HepG2 (cell line): Measurements from ENCODE around the gene NPB. TPM values are rescaled to one million over a fixed set of nuclear protein-coding genes. Genes with fewer than 3 reads are reported as not detected.
A peak's percentile ranks its signal among the peaks of the same experiment; 100 is the strongest.

Experiments
- BRCA1 ChIP-seq: sonication (generic); formaldehyde crosslinking; IDR thresholded peaks from 2 replicates; pipeline ENCODE4 v1.4.0; 2020; ENCODE audit warnings: missing genetic modification reagents
- HMGA1 ChIP-seq: sonication (generic); formaldehyde crosslinking; conservative IDR thresholded peaks from 2 replicates; pipeline ENCODE4 v1.4.0; 2020; ENCODE audit warnings: missing genetic modification reagents
- HNRNPUL1 ChIP-seq: fragments of 200-400 bp; formaldehyde crosslinking; IDR thresholded peaks from 2 replicates; pipeline ENCODE4 v1.6.1; 2017; ENCODE audit warnings: low read depth, mild to moderate bottlenecking, low read length, moderate library complexity
- KDM6A ChIP-seq: IDR thresholded peaks from 2 replicates; pipeline ENCODE4 v1.6.1; 2016; ENCODE audit warnings: low read depth
- KMT2B ChIP-seq: IDR thresholded peaks from 2 replicates; pipeline ENCODE4 v1.6.1; 2016; ENCODE audit warnings: missing genetic modification reagents, missing compliant biosample characterization
- MED13 ChIP-seq: sonication (generic); formaldehyde crosslinking; IDR thresholded peaks from 2 replicates; pipeline ENCODE4 v1.5.0; 2020; ENCODE audit warnings: missing genetic modification reagents
- PHB2 ChIP-seq: fragments of 450-650 bp; IDR thresholded peaks from 2 replicates; pipeline ENCODE4 v1.6.1; 2018; ENCODE audit not compliant: partially characterized antibody
- PRPF4 ChIP-seq: fragments of 200-400 bp; formaldehyde crosslinking; IDR thresholded peaks from 2 replicates; pipeline ENCODE4 v1.6.1; 2016; ENCODE audit warnings: low read length, low read depth; ENCODE audit not compliant: poor library complexity, severe bottlenecking
- REXO4 ChIP-seq: sonication (generic); formaldehyde crosslinking; IDR thresholded peaks from 2 replicates; pipeline ENCODE4 v1.8.0; 2022; ENCODE audit warnings: missing genetic modification reagents, mild to moderate bottlenecking, borderline replicate concordance
- RFX3 ChIP-seq: IDR thresholded peaks from 2 replicates; pipeline ENCODE4 v1.6.1; 2016; ENCODE audit warnings: missing biosample characterization, missing genetic modification reagents
- RFXAP ChIP-seq: sonication (generic); formaldehyde crosslinking; IDR thresholded peaks from 2 replicates; pipeline ENCODE4 v1.4.0; 2020; ENCODE audit warnings: missing genetic modification reagents, borderline replicate concordance
- RNF2 ChIP-seq: fragments of 450-650 bp; conservative IDR thresholded peaks from 2 replicates; pipeline ENCODE4 v1.6.1; 2016; ENCODE audit warnings: low read depth
- SRF ChIP-seq: IDR thresholded peaks from 2 replicates; pipeline ENCODE4 v1.6.1; 2011; ENCODE audit warnings: mild to moderate bottlenecking, low read depth, low read length, moderate library complexity
- SRSF1 ChIP-seq: fragments of 200-400 bp; formaldehyde crosslinking; optimal IDR thresholded peaks from 2 replicates; pipeline ENCODE3; 2017; ENCODE audit warnings: mild to moderate bottlenecking, low read depth, low read length, moderate library complexity
- SUZ12 ChIP-seq: fragments of 150-350 bp; IDR thresholded peaks from 2 replicates; pipeline ENCODE4 v1.6.1; 2014; ENCODE audit warnings: low read depth, low read length
- TBX2 ChIP-seq: sonication (generic); formaldehyde crosslinking; IDR thresholded peaks from 2 replicates; pipeline ENCODE4 v1.5.0; 2020; ENCODE audit warnings: missing genetic modification reagents, mild to moderate bottlenecking, borderline replicate concordance
- ZSCAN29 ChIP-seq: sonication (generic); formaldehyde crosslinking; conservative IDR thresholded peaks from 2 replicates; pipeline ENCODE4 v1.4.0; 2020; ENCODE audit warnings: mild to moderate bottlenecking, missing genetic modification reagents
- polyA plus RNA-seq, 8 experiments: library from polyadenylated mRNA; depleted of rRNA in 3 of 8; stranded (reverse) in 7 of 8; unstranded in 1 of 8; fragments of >200 nt; fragmentation: Illumina TruSeq in 4 of 8; extraction: Trizol in 4 of 8; gene quantifications; 2 replicates each; pipeline versions ENCODE4 v1.2.1 to v1.2.3, GENCODE V29; 2011 to 2016; ENCODE audit warnings: low read depth in 4 of 8, missing spikeins in 1 of 8, mixed read lengths in 1 of 8; ENCODE audit not compliant: insufficient read depth in 1 of 8
- total RNA-seq, 5 experiments: library from RNA; depleted of rRNA; stranded (reverse); fragments of >200 nt; fragmentation: Illumina TruSeq; extraction: Trizol; gene quantifications; 2 replicates each; pipeline ENCODE4 v1.2.3, GENCODE V29; 2016; ENCODE audit warnings: low read depth in 1 of 5
- TF ChIP-seq, protein P1 (sequence below): sonication (generic); formaldehyde crosslinking; IDR thresholded peaks from 2 replicates; pipeline ENCODE4 v1.4.0; 2020; ENCODE audit warnings: missing genetic modification reagents
- TF ChIP-seq, protein P2 (sequence below), 2 experiments: fragments of 450-650 bp in 1 of 2; sonication (generic) in 1 of 2; formaldehyde crosslinking; IDR thresholded peaks; 2 replicates each; pipeline versions ENCODE4 v1.5.0 to v1.8.0; 2020 to 2022; ENCODE audit warnings: mild to moderate bottlenecking in 1 of 2, missing genetic modification reagents in 1 of 2
- TF ChIP-seq, protein P3 (sequence below): sonication (generic); formaldehyde crosslinking; IDR thresholded peaks from 2 replicates; pipeline ENCODE4 v1.4.0; 2020; ENCODE audit warnings: missing genetic modification reagents
- TF ChIP-seq, protein P4 (sequence below): sonication (generic); formaldehyde crosslinking; IDR thresholded peaks from 2 replicates; pipeline ENCODE4 v1.5.1; 2020; ENCODE audit warnings: mild to moderate bottlenecking, missing genetic modification reagents, borderline replicate concordance

Gene NPB
- total and polyA plus RNA-seq, 2 of the 13 experiments (the other 11 are each of a cell fraction or from before 2014, with no cell fraction given) = 0.11 to 0.93 TPM

DNA sequence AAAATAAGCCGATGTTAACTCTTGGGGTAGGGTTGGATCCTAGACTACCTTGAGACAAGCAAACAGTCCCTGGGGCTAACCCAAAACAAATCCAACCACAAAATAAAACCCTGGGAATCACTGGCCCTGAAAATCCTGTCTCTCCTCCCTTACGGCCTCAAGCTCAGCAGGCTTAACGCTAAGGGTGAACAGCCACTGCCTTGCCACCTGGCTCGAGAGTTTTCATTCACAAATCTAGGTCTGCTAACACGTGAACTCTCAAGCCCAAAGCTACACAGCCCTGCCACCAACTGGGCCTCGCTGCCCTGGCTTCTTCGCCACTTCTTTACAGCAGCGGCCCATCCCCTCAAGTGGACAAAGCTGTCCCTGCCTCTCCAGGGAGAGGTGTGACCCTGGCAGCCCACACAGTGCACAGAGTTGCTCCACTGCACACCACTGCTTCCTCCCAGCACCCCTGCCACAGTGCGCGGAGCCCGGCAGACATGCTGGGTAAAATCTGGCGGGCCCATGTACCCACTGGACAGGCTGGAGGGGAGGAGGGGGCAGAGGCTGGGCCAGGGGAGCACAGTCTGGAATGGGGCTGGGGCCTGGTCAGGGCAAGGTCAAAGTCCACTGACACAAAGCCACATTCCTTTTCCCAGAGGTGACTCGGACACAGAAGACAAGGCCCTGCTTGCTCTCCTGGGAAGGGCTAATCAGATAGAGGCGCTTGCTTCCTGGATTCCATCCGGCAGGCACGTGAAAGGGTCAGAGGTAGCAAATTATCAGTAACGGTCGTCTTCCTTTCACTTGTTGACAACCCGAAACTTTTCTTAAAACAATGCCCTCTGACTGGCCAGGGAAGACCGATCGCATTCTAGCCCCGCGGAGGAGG is 8.2 kb downstream of the NPB start (continued):
- TF ChIP-seq HMGA1 (CRISPR knock-in tag) = no peak
- TF ChIP-seq ZSCAN29 (CRISPR knock-in tag) = 0 out of 2 replicates have a peak, but pooled peaks have one; percentile 26
- TF ChIP-seq KDM6A (CRISPR knock-in tag) = peak; percentile 89
- TF ChIP-seq KMT2B (CRISPR knock-in tag) = peak; percentile 53
- peak; percentile 80; the same call in 1 of the 2 replicates for TF ChIP-seq RFXAP (CRISPR knock-in tag)
- TF ChIP-seq PRPF4 = no peak
- no peak for TF ChIP-seq RFX3
- TF ChIP-seq, protein P1, sequence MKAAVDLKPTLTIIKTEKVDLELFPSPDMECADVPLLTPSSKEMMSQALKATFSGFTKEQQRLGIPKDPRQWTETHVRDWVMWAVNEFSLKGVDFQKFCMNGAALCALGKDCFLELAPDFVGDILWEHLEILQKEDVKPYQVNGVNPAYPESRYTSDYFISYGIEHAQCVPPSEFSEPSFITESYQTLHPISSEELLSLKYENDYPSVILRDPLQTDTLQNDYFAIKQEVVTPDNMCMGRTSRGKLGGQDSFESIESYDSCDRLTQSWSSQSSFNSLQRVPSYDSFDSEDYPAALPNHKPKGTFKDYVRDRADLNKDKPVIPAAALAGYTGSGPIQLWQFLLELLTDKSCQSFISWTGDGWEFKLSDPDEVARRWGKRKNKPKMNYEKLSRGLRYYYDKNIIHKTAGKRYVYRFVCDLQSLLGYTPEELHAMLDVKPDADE = no peak
- TF ChIP-seq, protein P2, sequence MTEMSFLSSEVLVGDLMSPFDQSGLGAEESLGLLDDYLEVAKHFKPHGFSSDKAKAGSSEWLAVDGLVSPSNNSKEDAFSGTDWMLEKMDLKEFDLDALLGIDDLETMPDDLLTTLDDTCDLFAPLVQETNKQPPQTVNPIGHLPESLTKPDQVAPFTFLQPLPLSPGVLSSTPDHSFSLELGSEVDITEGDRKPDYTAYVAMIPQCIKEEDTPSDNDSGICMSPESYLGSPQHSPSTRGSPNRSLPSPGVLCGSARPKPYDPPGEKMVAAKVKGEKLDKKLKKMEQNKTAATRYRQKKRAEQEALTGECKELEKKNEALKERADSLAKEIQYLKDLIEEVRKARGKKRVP (CRISPR knock-in tag; IDR thresholded peaks at IDR 0.05) = peak in 1 of 2 experiments; percentile 75; a peak in 2 of 4 replicates
- TF ChIP-seq MED13 = peak; percentile 93
- TF ChIP-seq PHB2 = no peak
- TF ChIP-seq RNF2 = 0 out of 2 replicates have a peak, but pooled peaks have one; percentile 13
- no peak for TF ChIP-seq SUZ12
- no peak for TF ChIP-seq SRF
- TF ChIP-seq TBX2 = peak; percentile 82
- TF ChIP-seq HNRNPUL1 = no peak
- TF ChIP-seq, protein P3, sequence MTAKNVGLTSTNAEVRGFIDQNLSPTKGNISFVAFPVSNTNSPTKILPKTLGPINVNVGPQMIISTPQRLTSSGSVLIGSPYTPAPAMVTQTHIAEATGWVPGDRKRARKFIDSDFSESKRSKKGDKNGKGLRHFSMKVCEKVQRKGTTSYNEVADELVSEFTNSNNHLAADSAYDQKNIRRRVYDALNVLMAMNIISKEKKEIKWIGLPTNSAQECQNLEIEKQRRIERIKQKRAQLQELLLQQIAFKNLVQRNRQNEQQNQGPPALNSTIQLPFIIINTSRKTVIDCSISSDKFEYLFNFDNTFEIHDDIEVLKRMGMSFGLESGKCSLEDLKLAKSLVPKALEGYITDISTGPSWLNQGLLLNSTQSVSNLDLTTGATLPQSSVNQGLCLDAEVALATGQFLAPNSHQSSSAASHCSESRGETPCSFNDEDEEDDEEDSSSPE (CRISPR knock-in tag) = peak; percentile 62
- TF ChIP-seq REXO4 = no peak
- TF ChIP-seq BRCA1 (CRISPR knock-in tag) = 0 out of 2 replicates have a peak, but pooled peaks have one; percentile 31
- TF ChIP-seq SRSF1 = peak; percentile 72
- TF ChIP-seq, protein P4, sequence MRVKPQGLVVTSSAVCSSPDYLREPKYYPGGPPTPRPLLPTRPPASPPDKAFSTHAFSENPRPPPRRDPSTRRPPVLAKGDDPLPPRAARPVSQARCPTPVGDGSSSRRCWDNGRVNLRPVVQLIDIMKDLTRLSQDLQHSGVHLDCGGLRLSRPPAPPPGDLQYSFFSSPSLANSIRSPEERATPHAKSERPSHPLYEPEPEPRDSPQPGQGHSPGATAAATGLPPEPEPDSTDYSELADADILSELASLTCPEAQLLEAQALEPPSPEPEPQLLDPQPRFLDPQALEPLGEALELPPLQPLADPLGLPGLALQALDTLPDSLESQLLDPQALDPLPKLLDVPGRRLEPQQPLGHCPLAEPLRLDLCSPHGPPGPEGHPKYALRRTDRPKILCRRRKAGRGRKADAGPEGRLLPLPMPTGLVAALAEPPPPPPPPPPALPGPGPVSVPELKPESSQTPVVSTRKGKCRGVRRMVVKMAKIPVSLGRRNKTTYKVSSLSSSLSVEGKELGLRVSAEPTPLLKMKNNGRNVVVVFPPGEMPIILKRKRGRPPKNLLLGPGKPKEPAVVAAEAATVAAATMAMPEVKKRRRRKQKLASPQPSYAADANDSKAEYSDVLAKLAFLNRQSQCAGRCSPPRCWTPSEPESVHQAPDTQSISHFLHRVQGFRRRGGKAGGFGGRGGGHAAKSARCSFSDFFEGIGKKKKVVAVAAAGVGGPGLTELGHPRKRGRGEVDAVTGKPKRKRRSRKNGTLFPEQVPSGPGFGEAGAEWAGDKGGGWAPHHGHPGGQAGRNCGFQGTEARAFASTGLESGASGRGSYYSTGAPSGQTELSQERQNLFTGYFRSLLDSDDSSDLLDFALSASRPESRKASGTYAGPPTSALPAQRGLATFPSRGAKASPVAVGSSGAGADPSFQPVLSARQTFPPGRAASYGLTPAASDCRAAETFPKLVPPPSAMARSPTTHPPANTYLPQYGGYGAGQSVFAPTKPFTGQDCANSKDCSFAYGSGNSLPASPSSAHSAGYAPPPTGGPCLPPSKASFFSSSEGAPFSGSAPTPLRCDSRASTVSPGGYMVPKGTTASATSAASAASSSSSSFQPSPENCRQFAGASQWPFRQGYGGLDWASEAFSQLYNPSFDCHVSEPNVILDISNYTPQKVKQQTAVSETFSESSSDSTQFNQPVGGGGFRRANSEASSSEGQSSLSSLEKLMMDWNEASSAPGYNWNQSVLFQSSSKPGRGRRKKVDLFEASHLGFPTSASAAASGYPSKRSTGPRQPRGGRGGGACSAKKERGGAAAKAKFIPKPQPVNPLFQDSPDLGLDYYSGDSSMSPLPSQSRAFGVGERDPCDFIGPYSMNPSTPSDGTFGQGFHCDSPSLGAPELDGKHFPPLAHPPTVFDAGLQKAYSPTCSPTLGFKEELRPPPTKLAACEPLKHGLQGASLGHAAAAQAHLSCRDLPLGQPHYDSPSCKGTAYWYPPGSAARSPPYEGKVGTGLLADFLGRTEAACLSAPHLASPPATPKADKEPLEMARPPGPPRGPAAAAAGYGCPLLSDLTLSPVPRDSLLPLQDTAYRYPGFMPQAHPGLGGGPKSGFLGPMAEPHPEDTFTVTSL (CRISPR knock-in tag) = no peak
